ENCODE measurements around the gene NTN5. TPM values are rescaled to one million over a fixed set of nuclear protein-coding genes. Genes with fewer than 3 reads are reported as not detected.

Gene NTN5
- total and polyA plus RNA-seq, 2 experiments from 2014 or later, result 0.52 to 0.94 TPM

- no peaks in the 10 kb centered on the region for H3K79me2 ChIP-seq (replicated peaks; ENCODE audit: insufficient read depth)
- no peak for ATAC-seq
- 0 out of 2 replicates have a peak, but pooled peaks cover 3% of the 10 kb centered on the region for H3K4me1 ChIP-seq (ENCODE audit: insufficient read depth)
- no peak overlapping the region for H3K4me3 Mint-ChIP-seq
- H2AFZ ChIP-seq, result no peak overlapping the region; the same call in 1 of the 2 replicates
- no peaks in the 10 kb centered on the region for H4K20me1 ChIP-seq (replicated peaks; ENCODE audit: insufficient read depth)
- H3K4me1 Mint-ChIP-seq, result peaks cover 2% of the 10 kb centered on the region; the same call in 1 of the 3 replicates
- DNase-seq (ENCODE audit: low spot score), result no peak
- H3K27ac ChIP-seq (ENCODE audit: low read depth), result no peak overlapping the region
- no peak overlapping the region for H3K4me3 ChIP-seq
- no peak overlapping the region for H3K4me2 ChIP-seq
- H3K36me3 Mint-ChIP-seq (ENCODE audit: low read depth), result no peaks in the 10 kb centered on the region
- H3K9me3 Mint-ChIP-seq, result no peaks in the 10 kb centered on the region
- H3K9me2 ChIP-seq (ENCODE audit: insufficient read depth), result no peaks in the 10 kb centered on the region
- TF ChIP-seq, protein P1, sequence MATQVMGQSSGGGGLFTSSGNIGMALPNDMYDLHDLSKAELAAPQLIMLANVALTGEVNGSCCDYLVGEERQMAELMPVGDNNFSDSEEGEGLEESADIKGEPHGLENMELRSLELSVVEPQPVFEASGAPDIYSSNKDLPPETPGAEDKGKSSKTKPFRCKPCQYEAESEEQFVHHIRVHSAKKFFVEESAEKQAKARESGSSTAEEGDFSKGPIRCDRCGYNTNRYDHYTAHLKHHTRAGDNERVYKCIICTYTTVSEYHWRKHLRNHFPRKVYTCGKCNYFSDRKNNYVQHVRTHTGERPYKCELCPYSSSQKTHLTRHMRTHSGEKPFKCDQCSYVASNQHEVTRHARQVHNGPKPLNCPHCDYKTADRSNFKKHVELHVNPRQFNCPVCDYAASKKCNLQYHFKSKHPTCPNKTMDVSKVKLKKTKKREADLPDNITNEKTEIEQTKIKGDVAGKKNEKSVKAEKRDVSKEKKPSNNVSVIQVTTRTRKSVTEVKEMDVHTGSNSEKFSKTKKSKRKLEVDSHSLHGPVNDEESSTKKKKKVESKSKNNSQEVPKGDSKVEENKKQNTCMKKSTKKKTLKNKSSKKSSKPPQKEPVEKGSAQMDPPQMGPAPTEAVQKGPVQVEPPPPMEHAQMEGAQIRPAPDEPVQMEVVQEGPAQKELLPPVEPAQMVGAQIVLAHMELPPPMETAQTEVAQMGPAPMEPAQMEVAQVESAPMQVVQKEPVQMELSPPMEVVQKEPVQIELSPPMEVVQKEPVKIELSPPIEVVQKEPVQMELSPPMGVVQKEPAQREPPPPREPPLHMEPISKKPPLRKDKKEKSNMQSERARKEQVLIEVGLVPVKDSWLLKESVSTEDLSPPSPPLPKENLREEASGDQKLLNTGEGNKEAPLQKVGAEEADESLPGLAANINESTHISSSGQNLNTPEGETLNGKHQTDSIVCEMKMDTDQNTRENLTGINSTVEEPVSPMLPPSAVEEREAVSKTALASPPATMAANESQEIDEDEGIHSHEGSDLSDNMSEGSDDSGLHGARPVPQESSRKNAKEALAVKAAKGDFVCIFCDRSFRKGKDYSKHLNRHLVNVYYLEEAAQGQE (IDR thresholded peaks at IDR 0.05; ENCODE audit: unreplicated experiment), result no peak
- no peak for TF ChIP-seq CREB1 (CRISPR knock-in tag; IDR thresholded peaks at IDR 0.05; ENCODE audit: low read depth)
- no peak for TF ChIP-seq POLR2AphosphoS5 (IDR thresholded peaks at IDR 0.05; ENCODE audit: low read depth)
- TF ChIP-seq, protein P2, sequence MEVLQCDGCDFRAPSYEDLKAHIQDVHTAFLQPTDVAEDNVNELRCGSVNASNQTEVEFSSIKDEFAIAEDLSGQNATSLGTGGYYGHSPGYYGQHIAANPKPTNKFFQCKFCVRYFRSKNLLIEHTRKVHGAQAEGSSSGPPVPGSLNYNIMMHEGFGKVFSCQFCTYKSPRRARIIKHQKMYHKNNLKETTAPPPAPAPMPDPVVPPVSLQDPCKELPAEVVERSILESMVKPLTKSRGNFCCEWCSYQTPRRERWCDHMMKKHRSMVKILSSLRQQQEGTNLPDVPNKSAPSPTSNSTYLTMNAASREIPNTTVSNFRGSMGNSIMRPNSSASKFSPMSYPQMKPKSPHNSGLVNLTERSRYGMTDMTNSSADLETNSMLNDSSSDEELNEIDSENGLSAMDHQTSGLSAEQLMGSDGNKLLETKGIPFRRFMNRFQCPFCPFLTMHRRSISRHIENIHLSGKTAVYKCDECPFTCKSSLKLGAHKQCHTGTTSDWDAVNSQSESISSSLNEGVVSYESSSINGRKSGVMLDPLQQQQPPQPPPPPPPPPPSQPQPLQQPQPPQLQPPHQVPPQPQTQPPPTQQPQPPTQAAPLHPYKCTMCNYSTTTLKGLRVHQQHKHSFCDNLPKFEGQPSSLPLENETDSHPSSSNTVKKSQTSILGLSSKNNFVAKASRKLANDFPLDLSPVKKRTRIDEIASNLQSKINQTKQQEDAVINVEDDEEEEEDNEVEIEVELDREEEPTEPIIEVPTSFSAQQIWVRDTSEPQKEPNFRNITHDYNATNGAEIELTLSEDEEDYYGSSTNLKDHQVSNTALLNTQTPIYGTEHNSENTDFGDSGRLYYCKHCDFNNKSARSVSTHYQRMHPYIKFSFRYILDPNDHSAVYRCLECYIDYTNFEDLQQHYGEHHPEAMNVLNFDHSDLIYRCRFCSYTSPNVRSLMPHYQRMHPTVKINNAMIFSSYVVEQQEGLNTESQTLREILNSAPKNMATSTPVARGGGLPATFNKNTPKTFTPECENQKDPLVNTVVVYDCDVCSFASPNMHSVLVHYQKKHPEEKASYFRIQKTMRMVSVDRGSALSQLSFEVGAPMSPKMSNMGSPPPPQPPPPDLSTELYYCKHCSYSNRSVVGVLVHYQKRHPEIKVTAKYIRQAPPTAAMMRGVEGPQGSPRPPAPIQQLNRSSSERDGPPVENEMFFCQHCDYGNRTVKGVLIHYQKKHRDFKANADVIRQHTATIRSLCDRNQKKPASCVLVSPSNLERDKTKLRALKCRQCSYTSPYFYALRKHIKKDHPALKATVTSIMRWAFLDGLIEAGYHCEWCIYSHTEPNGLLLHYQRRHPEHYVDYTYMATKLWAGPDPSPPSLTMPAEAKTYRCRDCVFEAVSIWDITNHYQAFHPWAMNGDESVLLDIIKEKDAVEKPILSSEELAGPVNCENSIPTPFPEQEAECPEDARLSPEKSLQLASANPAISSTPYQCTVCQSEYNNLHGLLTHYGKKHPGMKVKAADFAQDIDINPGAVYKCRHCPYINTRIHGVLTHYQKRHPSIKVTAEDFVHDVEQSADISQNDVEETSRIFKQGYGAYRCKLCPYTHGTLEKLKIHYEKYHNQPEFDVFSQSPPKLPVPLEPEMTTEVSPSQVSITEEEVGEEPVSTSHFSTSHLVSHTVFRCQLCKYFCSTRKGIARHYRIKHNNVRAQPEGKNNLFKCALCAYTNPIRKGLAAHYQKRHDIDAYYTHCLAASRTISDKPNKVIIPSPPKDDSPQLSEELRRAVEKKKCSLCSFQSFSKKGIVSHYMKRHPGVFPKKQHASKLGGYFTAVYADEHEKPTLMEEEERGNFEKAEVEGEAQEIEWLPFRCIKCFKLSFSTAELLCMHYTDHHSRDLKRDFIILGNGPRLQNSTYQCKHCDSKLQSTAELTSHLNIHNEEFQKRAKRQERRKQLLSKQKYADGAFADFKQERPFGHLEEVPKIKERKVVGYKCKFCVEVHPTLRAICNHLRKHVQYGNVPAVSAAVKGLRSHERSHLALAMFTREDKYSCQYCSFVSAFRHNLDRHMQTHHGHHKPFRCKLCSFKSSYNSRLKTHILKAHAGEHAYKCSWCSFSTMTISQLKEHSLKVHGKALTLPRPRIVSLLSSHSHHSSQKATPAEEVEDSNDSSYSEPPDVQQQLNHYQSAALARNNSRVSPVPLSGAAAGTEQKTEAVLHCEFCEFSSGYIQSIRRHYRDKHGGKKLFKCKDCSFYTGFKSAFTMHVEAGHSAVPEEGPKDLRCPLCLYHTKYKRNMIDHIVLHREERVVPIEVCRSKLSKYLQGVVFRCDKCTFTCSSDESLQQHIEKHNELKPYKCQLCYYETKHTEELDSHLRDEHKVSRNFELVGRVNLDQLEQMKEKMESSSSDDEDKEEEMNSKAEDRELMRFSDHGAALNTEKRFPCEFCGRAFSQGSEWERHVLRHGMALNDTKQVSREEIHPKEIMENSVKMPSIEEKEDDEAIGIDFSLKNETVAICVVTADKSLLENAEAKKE (CRISPR knock-in tag; IDR thresholded peaks at IDR 0.05), result no peak
- TF ChIP-seq STAT1 (IDR thresholded peaks at IDR 0.05; ENCODE audit: unreplicated experiment), result no peak
- no peak for TF ChIP-seq NANOG (IDR thresholded peaks at IDR 0.05; ENCODE audit: borderline replicate concordance)
- no peak for TF ChIP-seq CTCF (conservative IDR thresholded peaks at IDR 0.05; ENCODE audit: low read depth in 2 of 2)
- no peak for TF ChIP-seq ETS1 (IDR thresholded peaks at IDR 0.05)
- no peak for TF ChIP-seq ZNF114 (CRISPR knock-in tag; IDR thresholded peaks at IDR 0.05)
- TF ChIP-seq EZH2 (IDR thresholded peaks at IDR 0.05; ENCODE audit: low read depth, unreplicated experiment), result no peak
- TF ChIP-seq ZNF331 (CRISPR knock-in tag; IDR thresholded peaks at IDR 0.05; ENCODE audit: low read depth), result no peak
- TF ChIP-seq JUNB (IDR thresholded peaks at IDR 0.05; ENCODE audit: unreplicated experiment), result no peak
- TF ChIP-seq EZH2phosphoT487 (IDR thresholded peaks at IDR 0.05; ENCODE audit: unreplicated experiment), result no peak
- H3F3A ChIP-seq (replicated peaks; ENCODE audit: low read depth), result no peaks in the 10 kb centered on the region
- H3K27ac Mint-ChIP-seq, result no peak overlapping the region
- no peaks in the 10 kb centered on the region for H3K36me3 ChIP-seq (ENCODE audit: insufficient read depth)
- peaks cover 4% of the 10 kb centered on the region for H3K27me3 Mint-ChIP-seq (ENCODE audit: insufficient read depth, low read depth, poor library complexity)
- H3K27me3 ChIP-seq (ENCODE audit: insufficient read depth), result no peaks in the 10 kb centered on the region
Observed at GRCh38 chr19:48680436-48681126, 7.8 kb upstream of the NTN5 start.
